Activated naive CD8-positive, alpha-beta T cell treated with anti-CD3 and anti-CD28 coated beads, Interleukin-2, amount 10 ng/mL, durations not matched to agents 7 days and 5 days (primary cell): ENCODE measurements around the gene CREB1. TPM values are rescaled to one million over a fixed set of nuclear protein-coding genes. Genes with fewer than 3 reads are reported as not detected.

Experiments
- ATAC-seq: fragments of 150-1000 bp; cut with Tn5 transposase; one replicate; pipeline ENCODE4 v1.10.0; 2021; ENCODE audit warnings: low read depth, moderate library complexity
- POLR2A ChIA-PET: fragments of 350-600 bp; sonication (Branson Sonifier 250); formaldehyde crosslinking; loops from one replicate; lab custom pipeline; 2021; ENCODE audit warnings: antibody characterized with exemption; lab: Charles Lee
- DNase-seq: peaks from one replicate; pipeline ENCODE4 v3.0.0; 2021
- H3K27ac Mint-ChIP-seq: one replicate; pipeline ENCODE4 v1.8.0; 2022; ENCODE audit warnings: mild to moderate bottlenecking, mixed read lengths
- H3K27me3 Mint-ChIP-seq: one replicate; pipeline ENCODE4 v1.8.0; 2022; ENCODE audit warnings: mild to moderate bottlenecking, moderate library complexity, mixed read lengths
- H3K36me3 Mint-ChIP-seq: one replicate; pipeline ENCODE4 v1.8.0; 2021; ENCODE audit warnings: mild to moderate bottlenecking, mixed read lengths
- H3K4me1 Mint-ChIP-seq: one replicate; pipeline ENCODE4 v1.8.0; 2021; ENCODE audit warnings: mixed read lengths
- H3K4me3 Mint-ChIP-seq: one replicate; pipeline ENCODE4 v1.8.0; 2022; ENCODE audit warnings: mild to moderate bottlenecking, moderate library complexity, mixed read lengths
- H3K9me3 Mint-ChIP-seq: one replicate; pipeline ENCODE4 v1.8.0; 2021; ENCODE audit warnings: mixed read lengths
- total RNA-seq, 2 experiments: library from RNA; stranded (reverse); gene quantifications; one replicate each; pipeline ENCODE4 v1.2.3, GENCODE V29; 2021

Gene CREB1
- total RNA-seq, 2 experiments from 2014 or later: 97.5 to 101 TPM

- Mint-ChIP-seq H3K27me3 (no peaks in the 10 kb centered on the region), H3K4me3 (no peak overlapping the region), H3K9me3 (no peaks in the 10 kb centered on the region), H3K36me3 (peaks cover 41% of the 10 kb centered on the region), H3K27ac (no peak overlapping the region), H3K4me1 (peaks cover 3% of the 10 kb centered on the region)
- no peak for DNase-seq
- ATAC-seq: no peak
- POLR2A ChIA-PET: interaction anchor here (0.6 kb wide), 1 partner anchor 27 kb away, joined by 3 read pairs; no protein-coding TSS in a partner anchor
Measured at GRCh38 chr2:207571370-207571769, 41.6 kb downstream of the CREB1 start.

- Mint-ChIP-seq H3K27me3 (no peaks in the 10 kb centered on the region), H3K27ac (no peak overlapping the region), H3K4me1 (peaks cover 5% of the 10 kb centered on the region), H3K9me3 (peaks cover 3% of the 10 kb centered on the region), H3K36me3 (peaks cover 69% of the 10 kb centered on the region), H3K4me3 (no peak overlapping the region)
- ATAC-seq (no peak), DNase-seq (no peak)
- POLR2A ChIA-PET: no interaction called here
Measured at GRCh38 chr2:207584952-207585351, 55.2 kb downstream of the CREB1 start.

- Mint-ChIP-seq H3K4me3 (no peak overlapping the region), H3K27ac (no peak overlapping the region), H3K4me1 (peaks cover 1% of the 10 kb centered on the region), H3K36me3 (peaks cover 81% of the 10 kb centered on the region), H3K27me3 (no peaks in the 10 kb centered on the region), H3K9me3 (peaks cover 10% of the 10 kb centered on the region)
- DNase-seq (no peak), ATAC-seq (no peak)
- POLR2A ChIA-PET: interaction anchor here (1.3 kb wide), 1 partner anchor 56 kb away, joined by 4 read pairs; no protein-coding TSS in a partner anchor
Measured at GRCh38 chr2:207587305-207587704, 57.5 kb downstream of the CREB1 start.

GRCh38 chr2:207589143-207589542 is 59.4 kb downstream of the CREB1 start:
- no peaks in the 10 kb centered on the region for H3K27me3 Mint-ChIP-seq
- DNase-seq (no peak), ATAC-seq (no peak)
- POLR2A ChIA-PET: no interaction called here
- H3K27ac Mint-ChIP-seq: no peak overlapping the region
- peaks cover 3% of the 10 kb centered on the region for H3K4me1 Mint-ChIP-seq
- H3K4me3 Mint-ChIP-seq: no peak overlapping the region
- peaks cover 15% of the 10 kb centered on the region for H3K9me3 Mint-ChIP-seq
- H3K36me3 Mint-ChIP-seq: peaks cover 84% of the 10 kb centered on the region

GRCh38 chr2:207593277-207593676 is 63.5 kb downstream of the CREB1 start:
- ATAC-seq (no peak), DNase-seq (no peak)
- peaks cover 61% of the 10 kb centered on the region for H3K36me3 Mint-ChIP-seq
- POLR2A ChIA-PET: interaction anchor here (2.1 kb wide), 1 partner anchor 32 kb away, joined by 5 read pairs; the partner anchor contains the start of gene METTL21A
- H3K9me3 Mint-ChIP-seq: peaks cover 13% of the 10 kb centered on the region
- no peaks in the 10 kb centered on the region for H3K27me3 Mint-ChIP-seq
- H3K4me1 Mint-ChIP-seq: peaks cover 14% of the 10 kb centered on the region
- no peak overlapping the region for H3K27ac Mint-ChIP-seq
- no peak overlapping the region for H3K4me3 Mint-ChIP-seq

- H3K4me3 Mint-ChIP-seq: no peak overlapping the region
- POLR2A ChIA-PET: interaction anchor here (2.1 kb wide), 1 partner anchor 31 kb away, joined by 5 read pairs; the partner anchor contains the start of gene METTL21A
Measured at GRCh38 chr2:207594264-207594663, 64.5 kb downstream of the CREB1 start.

GRCh38 chr2:207594731-207595130 is 65.0 kb downstream of the CREB1 start:
- H3K27me3 Mint-ChIP-seq: no peaks in the 10 kb centered on the region
- no peak overlapping the region for H3K27ac Mint-ChIP-seq
- H3K36me3 Mint-ChIP-seq: peaks cover 53% of the 10 kb centered on the region
- ATAC-seq (no peak), DNase-seq (no peak)
- no peak overlapping the region for H3K4me3 Mint-ChIP-seq
- peaks cover 12% of the 10 kb centered on the region for H3K9me3 Mint-ChIP-seq
- H3K4me1 Mint-ChIP-seq: peaks cover 12% of the 10 kb centered on the region
- POLR2A ChIA-PET: interaction anchor here (2.1 kb wide), 1 partner anchor 30 kb away, joined by 5 read pairs; the partner anchor contains the start of gene METTL21A

More at GRCh38 chr2:207594264-207594663, 64.5 kb downstream of the CREB1 start:
- no peaks in the 10 kb centered on the region for H3K27me3 Mint-ChIP-seq
- peaks cover 55% of the 10 kb centered on the region for H3K36me3 Mint-ChIP-seq
- DNase-seq (no peak), ATAC-seq (no peak)
- peaks cover 13% of the 10 kb centered on the region for H3K9me3 Mint-ChIP-seq
- H3K4me1 Mint-ChIP-seq: peaks cover 12% of the 10 kb centered on the region
- H3K27ac Mint-ChIP-seq: no peak overlapping the region

GRCh38 chr2:207599636-207600035 is 69.9 kb downstream of the CREB1 start:
- Mint-ChIP-seq H3K9me3 (no peaks in the 10 kb centered on the region), H3K27me3 (no peaks in the 10 kb centered on the region), H3K4me1 (peaks cover 23% of the 10 kb centered on the region), H3K36me3 (peaks cover 21% of the 10 kb centered on the region), H3K4me3 (no peak overlapping the region), H3K27ac (no peak overlapping the region)
- POLR2A ChIA-PET: no interaction called here
- DNase-seq (no peak), ATAC-seq (no peak)

- H3K9me3 Mint-ChIP-seq: no peaks in the 10 kb centered on the region
- H3K27ac Mint-ChIP-seq: no peak overlapping the region
- POLR2A ChIA-PET: no interaction called here
- ATAC-seq (no peak), DNase-seq (no peak)
- peaks cover 20% of the 10 kb centered on the region for H3K4me1 Mint-ChIP-seq
- no peaks in the 10 kb centered on the region for H3K27me3 Mint-ChIP-seq
- H3K4me3 Mint-ChIP-seq: no peak overlapping the region
- peaks cover 22% of the 10 kb centered on the region for H3K36me3 Mint-ChIP-seq
Measured at GRCh38 chr2:207600231-207600630, 70.5 kb downstream of the CREB1 start.

GRCh38 chr2:207601774-207602173 is 72.0 kb downstream of the CREB1 start:
- Mint-ChIP-seq H3K9me3 (no peaks in the 10 kb centered on the region), H3K4me3 (no peak overlapping the region), H3K4me1 (peaks cover 16% of the 10 kb centered on the region), H3K27me3 (no peaks in the 10 kb centered on the region), H3K27ac (no peak overlapping the region), H3K36me3 (peaks cover 22% of the 10 kb centered on the region)
- ATAC-seq (no peak), DNase-seq (no peak)
- POLR2A ChIA-PET: interaction anchor here (1.0 kb wide), 1 partner anchor 72 kb away, joined by 3 read pairs; the partner anchor contains the start of gene CREB1

GRCh38 chr2:207603486-207603885 is 73.7 kb downstream of the CREB1 start:
- Mint-ChIP-seq H3K27ac (no peak overlapping the region), H3K27me3 (no peaks in the 10 kb centered on the region), H3K9me3 (no peaks in the 10 kb centered on the region), H3K36me3 (peaks cover 30% of the 10 kb centered on the region), H3K4me3 (no peak overlapping the region), H3K4me1 (peaks cover 16% of the 10 kb centered on the region)
- DNase-seq: no peak
- POLR2A ChIA-PET: interaction anchor here (0.6 kb wide), 1 partner anchor 72 kb away, joined by 4 read pairs; no protein-coding TSS in a partner anchor
- no peak for ATAC-seq

- Mint-ChIP-seq H3K4me3 (no peak overlapping the region), H3K27ac (no peak overlapping the region)
- no peak for ATAC-seq
Measured at GRCh38 chr2:207606399-207606798, 76.6 kb downstream of the CREB1 start.

GRCh38 chr2:207606829-207607228 is 77.1 kb downstream of the CREB1 start:
- POLR2A ChIA-PET: no interaction called here
- peaks cover 3% of the 10 kb centered on the region for H3K9me3 Mint-ChIP-seq
- DNase-seq (no peak), ATAC-seq (no peak)
- peaks cover 27% of the 10 kb centered on the region for H3K36me3 Mint-ChIP-seq
- no peak overlapping the region for H3K27ac Mint-ChIP-seq
- no peak overlapping the region for H3K4me3 Mint-ChIP-seq
- H3K27me3 Mint-ChIP-seq: no peaks in the 10 kb centered on the region
- H3K4me1 Mint-ChIP-seq: peaks cover 14% of the 10 kb centered on the region

More at GRCh38 chr2:207606399-207606798, 76.6 kb downstream of the CREB1 start:
- DNase-seq: no peak
- peaks cover 16% of the 10 kb centered on the region for H3K4me1 Mint-ChIP-seq
- peaks cover 3% of the 10 kb centered on the region for H3K9me3 Mint-ChIP-seq
- peaks cover 28% of the 10 kb centered on the region for H3K36me3 Mint-ChIP-seq
- POLR2A ChIA-PET: no interaction called here
- no peaks in the 10 kb centered on the region for H3K27me3 Mint-ChIP-seq

GRCh38 chr2:207612714-207613113 is 83.0 kb downstream of the CREB1 start:
- DNase-seq (no peak), ATAC-seq (no peak)
- Mint-ChIP-seq H3K4me1 (peaks cover 6% of the 10 kb centered on the region), H3K36me3 (peaks cover 32% of the 10 kb centered on the region), H3K27me3 (no peaks in the 10 kb centered on the region), H3K4me3 (no peak overlapping the region), H3K27ac (no peak overlapping the region), H3K9me3 (peaks cover 3% of the 10 kb centered on the region)
- POLR2A ChIA-PET: no interaction called here
